Gastroesophageal sphincter (tissue), 3 donors: Measurements from ENCODE around the gene FBRSL1.

Experiments
- CTCF ChIP-seq, 4 experiments: fragments of 200-600 bp in 2 of 4; fragments of 450-650 bp in 2 of 4; sonication (generic) in 1 of 4; IDR thresholded peaks; one replicate each; pipeline ENCODE4 v1.5.1; 2017 to 2019; ENCODE audit warnings: antibody characterized with exemption in 4 of 4, mild to moderate bottlenecking in 2 of 4, moderate library complexity in 2 of 4
- POLR2A ChIP-seq, 2 donors: fragments of 450-650 bp; IDR thresholded peaks; one replicate each; pipeline ENCODE4 v1.6.1; 2017; ENCODE audit warnings: antibody characterized with exemption in 2 of 2, mild to moderate bottlenecking in 2 of 2, moderate library complexity in 1 of 2

- TF ChIP-seq CTCF (IDR thresholded peaks at IDR 0.05) (no peak), POLR2A (IDR thresholded peaks at IDR 0.05) (no peak)
Observed at GRCh38 chr12:132492951-132493350, 3.0 kb downstream of the FBRSL1 start.
